GM23338 (cell line): ENCODE data around the gene NTN4.

Experiments
- CREB1 ChIP-seq: fragments of 250-450 bp; sonication (Bioruptor Pico); IDR thresholded peaks from 2 replicates; pipeline ENCODE4 v1.5.0; 2020; ENCODE audit warnings: low read depth, mild to moderate bottlenecking, moderate library complexity
- EZH2 ChIP-seq: fragments of 200-600 bp; sonication (generic); IDR thresholded peaks from one replicate; pipeline ENCODE4 v1.8.0; 2017; ENCODE audit warnings: antibody characterized with exemption, mild to moderate bottlenecking, low read depth; ENCODE audit not compliant: unreplicated experiment
- JUNB ChIP-seq: IDR thresholded peaks from one replicate; pipeline ENCODE4 v1.6.1; 2016; ENCODE audit warnings: antibody characterized with exemption; ENCODE audit not compliant: unreplicated experiment
- POLR2AphosphoS5 ChIP-seq: IDR thresholded peaks from 2 replicates; pipeline ENCODE4 v1.6.1; 2016; ENCODE audit warnings: antibody characterized with exemption, low read depth
- REST ChIP-seq: IDR thresholded peaks from one replicate; pipeline ENCODE4 v1.6.1; 2018; ENCODE audit warnings: antibody characterized with exemption; ENCODE audit not compliant: unreplicated experiment
- TF ChIP-seq, protein P1 (sequence below), 2 experiments: fragments of 200-600 bp in 1 of 2; sonication (generic) in 1 of 2; conservative IDR thresholded peaks; 2 replicates each; pipeline versions ENCODE4 v1.5.1 to v1.6.1; 2016 to 2017; ENCODE audit warnings: antibody characterized with exemption in 2 of 2, low read depth in 2 of 2, mild to moderate bottlenecking in 2 of 2, moderate library complexity in 1 of 2

DNA sequence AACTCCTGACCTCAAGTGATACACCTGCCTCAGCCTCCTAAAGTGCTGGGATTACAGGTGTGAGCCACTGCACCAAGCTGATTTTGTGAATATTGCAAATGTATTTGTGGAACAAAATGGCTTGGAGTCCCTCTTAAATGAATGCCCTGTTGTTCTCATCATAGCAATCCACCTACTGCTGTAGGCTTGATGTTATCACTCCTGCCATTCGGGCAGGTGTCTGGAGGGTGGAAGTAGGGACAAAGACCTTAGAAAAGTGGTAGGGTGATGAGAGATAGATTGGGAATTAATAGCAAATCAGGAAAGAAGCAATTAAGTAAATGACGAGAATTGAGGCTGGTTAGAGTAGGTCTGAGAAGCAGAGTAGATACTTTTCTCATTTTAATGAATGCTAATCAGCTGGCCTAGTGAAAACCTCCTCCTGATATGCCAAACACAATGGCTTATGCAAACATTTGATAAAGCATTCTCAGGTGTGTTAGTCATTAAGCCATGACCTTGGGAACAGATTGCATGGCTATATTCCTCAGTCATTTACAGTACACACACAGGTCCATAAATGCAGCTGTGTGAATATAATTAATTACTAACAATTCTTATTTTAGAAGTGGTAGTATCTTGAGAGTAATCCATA, 178.8 kb downstream of the NTN4 start:
- TF ChIP-seq POLR2AphosphoS5: no peak
- TF ChIP-seq CREB1 (CRISPR knock-in tag): no peak
- TF ChIP-seq, protein P1, sequence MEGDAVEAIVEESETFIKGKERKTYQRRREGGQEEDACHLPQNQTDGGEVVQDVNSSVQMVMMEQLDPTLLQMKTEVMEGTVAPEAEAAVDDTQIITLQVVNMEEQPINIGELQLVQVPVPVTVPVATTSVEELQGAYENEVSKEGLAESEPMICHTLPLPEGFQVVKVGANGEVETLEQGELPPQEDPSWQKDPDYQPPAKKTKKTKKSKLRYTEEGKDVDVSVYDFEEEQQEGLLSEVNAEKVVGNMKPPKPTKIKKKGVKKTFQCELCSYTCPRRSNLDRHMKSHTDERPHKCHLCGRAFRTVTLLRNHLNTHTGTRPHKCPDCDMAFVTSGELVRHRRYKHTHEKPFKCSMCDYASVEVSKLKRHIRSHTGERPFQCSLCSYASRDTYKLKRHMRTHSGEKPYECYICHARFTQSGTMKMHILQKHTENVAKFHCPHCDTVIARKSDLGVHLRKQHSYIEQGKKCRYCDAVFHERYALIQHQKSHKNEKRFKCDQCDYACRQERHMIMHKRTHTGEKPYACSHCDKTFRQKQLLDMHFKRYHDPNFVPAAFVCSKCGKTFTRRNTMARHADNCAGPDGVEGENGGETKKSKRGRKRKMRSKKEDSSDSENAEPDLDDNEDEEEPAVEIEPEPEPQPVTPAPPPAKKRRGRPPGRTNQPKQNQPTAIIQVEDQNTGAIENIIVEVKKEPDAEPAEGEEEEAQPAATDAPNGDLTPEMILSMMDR (conservative IDR thresholded peaks at IDR 0.05; ENCODE audit: low read depth in 2 of 2): no peak
- no peak for TF ChIP-seq EZH2
- TF ChIP-seq JUNB: no peak
- TF ChIP-seq REST: no peak
